ENCODE measurements around the gene TECTA.

- TF ChIP-seq CTCF (IDR thresholded peaks at IDR 0.05) (no peak), POLR2A (IDR thresholded peaks at IDR 0.05) (no peak), EP300 (IDR thresholded peaks at IDR 0.05) (no peak)
These were observed 29.1 kb upstream of the TECTA start for GRCh38 chr11:121071846-121072450.

All from tibial nerve (tissue), 4 donors.